K562 (cell line): Measurements from ENCODE around the gene ACSS1. TPM values are rescaled to one million over a fixed set of nuclear protein-coding genes. Genes with fewer than 3 reads are reported as not detected.

Experiments used
- HOMEZ ChIP-seq: fragments of 250-450 bp; sonication (Bioruptor Pico); IDR thresholded peaks from 2 replicates; pipeline ENCODE4 v1.4.0; 2020; ENCODE audit warnings: mild to moderate bottlenecking, moderate library complexity
- MGA ChIP-seq: fragments of 450-650 bp; IDR thresholded peaks from 2 replicates; pipeline ENCODE4 v1.6.1; 2016; ENCODE audit warnings: mild to moderate bottlenecking, moderate library complexity
- THAP7 ChIP-seq: fragments of 250-450 bp; sonication (Bioruptor Pico); IDR thresholded peaks from 2 replicates; pipeline ENCODE4 v1.5.0; 2021
- TRIM28 ChIP-seq: fragments of 450-650 bp; IDR thresholded peaks from 2 replicates; pipeline ENCODE4 v1.6.1; 2017
- ZNF77 ChIP-seq: fragments of 250-450 bp; sonication (Bioruptor Pico); IDR thresholded peaks from 2 replicates; pipeline ENCODE4 v1.5.0; 2020
- polyA plus RNA-seq, 8 experiments: library from polyadenylated mRNA; depleted of rRNA in 4 of 8; stranded (reverse) in 5 of 8; unstranded in 3 of 8; fragments of >200 nt; fragmentation: Nextera tagmentation in 2 of 8; fragmentation: Illumina TruSeq in 1 of 8; extraction: Ambion mirVana in 2 of 8; extraction: Trizol in 1 of 8; gene quantifications; 2 replicates each; pipeline versions ENCODE4 v1.2.1 to v1.2.3, GENCODE V29; 2011 to 2014; ENCODE audit warnings: inconsistent platforms in 1 of 8, missing spikeins in 1 of 8
- total RNA-seq, 7 experiments: library from RNA; depleted of rRNA in 6 of 7; stranded (reverse); fragments of >200 nt in 6 of 7; fragmentation: Illumina TruSeq in 2 of 7; extraction: Trizol in 2 of 7; gene quantifications; 2 replicates each; pipeline versions ENCODE4 v1.2.1 to v1.2.3, GENCODE V29; 2011 to 2021; ENCODE audit warnings: low replicate concordance in 1 of 7

Gene ACSS1
- total and polyA plus RNA-seq, 9 of the 15 experiments (the other 6 are each of a cell fraction or from before 2014, with no cell fraction given) = 0.07 to 2.1 (median 0.27) TPM; not detected in 3

GRCh38 chr20:25063981-25064380 is 6.0 kb upstream of the ACSS1 start (continued):
- TF ChIP-seq MGA (no peak), THAP7 (CRISPR knock-in tag) (no peak), TRIM28 (no peak), HOMEZ (CRISPR knock-in tag) (no peak), ZNF77 (CRISPR knock-in tag) (no peak)
